A673 (cell line): ENCODE measurements around the gene LRCH1. TPM values are rescaled to one million over a fixed set of nuclear protein-coding genes. Genes with fewer than 3 reads are reported as not detected.

Experiments
- BruUV-seq: library from RNA; stranded (reverse); fragments of 400-500 nt; replicated peaks from 2 replicates; lab custom pipeline; 2021; lab: Mats Ljungman, UMichigan
- CTCF ChIA-PET: fragments of 300-600 bp; sonication (Branson Sonifier 250); formaldehyde crosslinking; loops from one replicate; lab custom pipeline; 2022; ENCODE audit warnings: antibody characterized with exemption; lab: Charles Lee
- POLR2A ChIA-PET: fragments of 300-600 bp; sonication (Branson Sonifier 250); formaldehyde crosslinking; loops from one replicate; lab custom pipeline; 2022; ENCODE audit warnings: antibody characterized with exemption; ENCODE audit not compliant: low non-redundant PET; lab: Charles Lee
- DNase-seq: peaks from one replicate; pipeline ENCODE4 v3.0.0-alpha.2; 2015; ENCODE audit warnings: low spot score
- H3K27ac ChIP-seq: fragments of 200-600 bp; sonication (generic); 2 replicates; pipeline ENCODE4 v1.5.1; 2016; ENCODE audit warnings: mixed run types, low read depth, mild to moderate bottlenecking, mixed read lengths, antibody characterized with exemption, low read length; ENCODE audit not compliant: poor library complexity, severe bottlenecking
- H3K27me3 ChIP-seq: fragments of 200-600 bp; sonication (generic); replicated peaks from 2 replicates; pipeline ENCODE4 v1.6.1; 2017; ENCODE audit warnings: mixed run types, low read depth, mild to moderate bottlenecking, mixed read lengths, antibody characterized with exemption, low read length; ENCODE audit not compliant: insufficient read depth, poor library complexity
- H3K36me3 ChIP-seq: fragments of 200-600 bp; sonication (generic); 2 replicates; pipeline ENCODE4 v1.6.1; 2016; ENCODE audit warnings: mixed run types, mild to moderate bottlenecking, mixed read lengths, antibody characterized with exemption, low read length; ENCODE audit not compliant: insufficient read depth, poor library complexity, severe bottlenecking
- H3K4me1 ChIP-seq: fragments of 200-600 bp; sonication (generic); 2 replicates; pipeline ENCODE4 v1.6.1; 2017; ENCODE audit warnings: mixed run types, mild to moderate bottlenecking, mixed read lengths, antibody characterized with exemption, low read length; ENCODE audit not compliant: insufficient read depth, poor library complexity, severe bottlenecking
- H3K4me3 ChIP-seq: fragments of 200-600 bp; sonication (generic); 2 replicates; pipeline ENCODE4 v1.5.1; 2016; ENCODE audit warnings: low read depth, mixed run types, mild to moderate bottlenecking, mixed read lengths, low read length; ENCODE audit not compliant: poor library complexity, severe bottlenecking
- H3K9me3 ChIP-seq: fragments of 200-600 bp; sonication (generic); 2 replicates; pipeline ENCODE4 v1.6.1; 2016; ENCODE audit warnings: mixed run types, low read depth, mild to moderate bottlenecking, mixed read lengths, antibody characterized with exemption, low read length; ENCODE audit not compliant: poor library complexity, severe bottlenecking
- EZH2 ChIP-seq: fragments of 200-600 bp; sonication (generic); IDR thresholded peaks from 2 replicates; pipeline ENCODE4 v1.6.1; 2017; ENCODE audit warnings: borderline replicate concordance, low read depth, mild to moderate bottlenecking, mixed read lengths, antibody characterized with exemption, low read length; ENCODE audit not compliant: poor library complexity, severe bottlenecking
- intact Hi-C: fragments of 100-400 bp; cut with micrococcal nuclease; formaldehyde crosslinking; loops from one replicate; pipeline ENCODE4 v1.10.0; 2022; ENCODE audit not compliant: unreplicated experiment
- total RNA-seq: library from RNA; stranded (reverse); gene quantifications from 2 replicates; pipeline ENCODE4 v1.2.3, GENCODE V29; 2021
- TF ChIP-seq, protein P1 (sequence below): fragments of 300-800, 200-600 bp; sonication (generic); conservative IDR thresholded peaks from 2 replicates; pipeline ENCODE4 v1.5.1; 2017; ENCODE audit warnings: low read depth, mild to moderate bottlenecking, antibody characterized with exemption, low read length, moderate library complexity, mixed read lengths

LRCH1 gene
- total RNA-seq, 1 experiment from 2014 or later = 25.3 TPM

DNA sequence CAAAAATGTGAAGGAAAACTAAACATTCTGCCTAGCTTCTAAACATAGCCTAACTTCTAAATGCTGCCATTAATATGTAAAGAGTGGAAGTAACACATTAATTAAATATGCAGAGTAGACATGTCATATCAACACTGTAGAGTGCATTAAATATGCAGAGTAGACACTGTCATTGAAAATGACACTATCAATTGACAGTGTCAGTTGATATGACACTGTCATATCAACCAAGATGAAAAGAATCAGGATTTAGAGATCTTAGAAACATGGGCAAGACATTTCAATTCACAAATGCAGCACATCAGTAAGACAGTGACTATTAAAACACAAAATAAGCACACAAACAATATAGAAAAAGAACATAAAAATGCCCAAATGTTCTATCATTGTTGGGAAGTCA is 218.7 kb downstream of the LRCH1 start:
- CTCF ChIA-PET = no interaction called here
- Histone ChIP-seq H3K4me3 (no peak overlapping the region), H3K4me1 (no peaks in the 10 kb centered on the region), H3K9me3 (no peaks in the 10 kb centered on the region), H3K27ac (no peak overlapping the region), H3K36me3 (peaks cover 53% of the 10 kb centered on the region), H3K27me3 (no peaks in the 10 kb centered on the region)
- POLR2A ChIA-PET = no interaction called here
- no peak for TF ChIP-seq EZH2
- TF ChIP-seq, protein P1, sequence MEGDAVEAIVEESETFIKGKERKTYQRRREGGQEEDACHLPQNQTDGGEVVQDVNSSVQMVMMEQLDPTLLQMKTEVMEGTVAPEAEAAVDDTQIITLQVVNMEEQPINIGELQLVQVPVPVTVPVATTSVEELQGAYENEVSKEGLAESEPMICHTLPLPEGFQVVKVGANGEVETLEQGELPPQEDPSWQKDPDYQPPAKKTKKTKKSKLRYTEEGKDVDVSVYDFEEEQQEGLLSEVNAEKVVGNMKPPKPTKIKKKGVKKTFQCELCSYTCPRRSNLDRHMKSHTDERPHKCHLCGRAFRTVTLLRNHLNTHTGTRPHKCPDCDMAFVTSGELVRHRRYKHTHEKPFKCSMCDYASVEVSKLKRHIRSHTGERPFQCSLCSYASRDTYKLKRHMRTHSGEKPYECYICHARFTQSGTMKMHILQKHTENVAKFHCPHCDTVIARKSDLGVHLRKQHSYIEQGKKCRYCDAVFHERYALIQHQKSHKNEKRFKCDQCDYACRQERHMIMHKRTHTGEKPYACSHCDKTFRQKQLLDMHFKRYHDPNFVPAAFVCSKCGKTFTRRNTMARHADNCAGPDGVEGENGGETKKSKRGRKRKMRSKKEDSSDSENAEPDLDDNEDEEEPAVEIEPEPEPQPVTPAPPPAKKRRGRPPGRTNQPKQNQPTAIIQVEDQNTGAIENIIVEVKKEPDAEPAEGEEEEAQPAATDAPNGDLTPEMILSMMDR = no peak
- BruUV-seq = no TSS peak
- intact Hi-C loops = no loop called here
- no peak for DNase-seq

DNA sequence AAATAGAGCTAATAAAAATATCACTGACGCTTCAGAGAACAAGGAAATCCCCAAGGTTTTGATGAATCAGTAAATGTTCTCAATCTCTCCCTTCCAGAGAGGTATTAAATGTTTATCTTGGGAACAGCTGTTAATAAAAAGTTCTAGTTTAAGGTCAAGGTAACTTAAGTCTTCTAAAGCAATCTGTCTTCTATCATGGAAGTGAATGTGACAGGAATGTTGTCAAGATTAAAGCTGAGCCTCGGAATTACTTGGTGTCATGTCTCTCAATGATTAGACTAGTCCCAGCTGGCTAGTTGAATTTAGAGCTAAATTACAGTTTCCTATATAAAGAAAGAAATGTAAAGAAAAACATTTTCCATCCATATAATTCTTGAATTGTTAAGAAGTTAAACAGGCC is 220.6 kb downstream of the LRCH1 start:
- no peaks in the 10 kb centered on the region for H3K27me3 ChIP-seq
- no peak for DNase-seq
- ChIA-PET POLR2A (no interaction called here), CTCF (no interaction called here)
- H3K9me3 ChIP-seq = no peaks in the 10 kb centered on the region
- BruUV-seq = no TSS peak
- H3K4me3 ChIP-seq = no peak overlapping the region
- intact Hi-C loops = no loop called here
- no peak overlapping the region for H3K27ac ChIP-seq
- H3K36me3 ChIP-seq = peaks cover 70% of the 10 kb centered on the region
- no peak for TF ChIP-seq EZH2
- TF ChIP-seq, protein P1 = no peak
- H3K4me1 ChIP-seq = no peaks in the 10 kb centered on the region

DNA sequence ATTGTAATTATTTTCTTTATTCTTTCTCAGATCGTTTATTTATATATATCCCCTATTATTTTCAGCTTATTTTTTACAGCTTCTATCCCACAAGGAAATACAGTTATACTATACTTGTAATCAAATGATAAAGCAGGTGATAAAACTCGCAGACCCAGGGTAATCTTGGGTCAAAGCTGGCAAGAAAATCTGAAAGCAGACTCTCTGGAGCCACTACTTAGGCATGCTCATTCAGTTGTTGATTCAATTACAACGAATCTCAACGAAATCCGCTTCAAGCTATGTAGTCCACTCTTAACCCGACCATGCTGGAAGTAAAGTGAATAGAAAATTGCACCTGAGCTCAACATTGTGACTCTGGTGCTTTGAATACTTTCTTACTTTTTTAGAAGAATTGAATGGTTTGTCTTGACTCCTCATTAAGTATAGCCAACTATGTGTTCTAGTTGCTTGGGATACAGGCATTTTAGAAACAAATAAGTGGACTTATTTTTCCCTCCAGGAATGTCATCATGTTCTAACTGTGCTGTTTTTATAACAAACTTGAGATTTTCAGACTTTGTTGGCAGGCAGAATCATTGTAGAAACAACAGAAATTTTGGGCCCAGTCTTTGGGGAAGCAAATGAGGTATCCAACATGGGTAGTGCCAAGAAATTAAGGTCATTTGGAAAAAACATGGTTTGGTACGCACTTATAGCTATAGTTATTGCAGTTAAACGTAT is 222.6 kb downstream of the LRCH1 start:
- ChIA-PET CTCF (no interaction called here), POLR2A (no interaction called here)
- Histone ChIP-seq H3K27me3 (no peaks in the 10 kb centered on the region), H3K9me3 (no peaks in the 10 kb centered on the region), H3K36me3 (peaks cover 82% of the 10 kb centered on the region), H3K4me1 (no peaks in the 10 kb centered on the region), H3K27ac (no peak overlapping the region), H3K4me3 (no peak overlapping the region)
- intact Hi-C loops = no loop called here
- BruUV-seq = no TSS peak
- no peak for DNase-seq
- no peak for TF ChIP-seq EZH2
- TF ChIP-seq, protein P1 = no peak
